ENCODE measurements around the gene ZSCAN31. TPM values are rescaled to one million over a fixed set of nuclear protein-coding genes. Genes with fewer than 3 reads are reported as not detected.

ZSCAN31 gene
- total RNA-seq, 2 experiments from 2014 or later: 0.62 to 0.89 TPM

GRCh38 chr6:28296520-28297060 lies 39.4 kb downstream of the ZSCAN31 start:
- CTCF ChIA-PET: no interaction called here
- intact Hi-C loops (cut with micrococcal nuclease): no loop called here

GRCh38 chr6:28295326-28295725 lies 40.6 kb downstream of the ZSCAN31 start:
- intact Hi-C loops (cut with micrococcal nuclease): no loop called here
- H3K4me3 Mint-ChIP-seq: no peak overlapping the region
- H3K9me3 Mint-ChIP-seq: no peaks in the 10 kb centered on the region
- DNase-seq: no peak
- H3K27me3 Mint-ChIP-seq (ENCODE audit: low read depth): no peaks in the 10 kb centered on the region
- H3K27ac Mint-ChIP-seq: no peak overlapping the region
- peaks cover 4% of the 10 kb centered on the region for H3K36me3 Mint-ChIP-seq (ENCODE audit: low read depth)
- no peaks in the 10 kb centered on the region for H3K4me1 Mint-ChIP-seq (ENCODE audit: low read depth)
- CTCF ChIA-PET: no interaction called here

More at GRCh38 chr6:28296520-28297060, 39.4 kb downstream of the ZSCAN31 start:
- Mint-ChIP-seq H3K4me3 (no peak overlapping the region), H3K27me3 (ENCODE audit: low read depth) (no peaks in the 10 kb centered on the region), H3K27ac (no peak overlapping the region), H3K36me3 (ENCODE audit: low read depth) (peaks cover 4% of the 10 kb centered on the region), H3K4me1 (ENCODE audit: low read depth) (no peaks in the 10 kb centered on the region), H3K9me3 (no peaks in the 10 kb centered on the region)
- DNase-seq: no peak

- Mint-ChIP-seq H3K9me3 (no peaks in the 10 kb centered on the region), H3K4me3 (no peak overlapping the region), H3K27me3 (ENCODE audit: low read depth) (peaks cover 4% of the 10 kb centered on the region), H3K4me1 (ENCODE audit: low read depth) (no peaks in the 10 kb centered on the region), H3K36me3 (ENCODE audit: low read depth) (peaks cover 3% of the 10 kb centered on the region), H3K27ac (no peak overlapping the region)
- CTCF ChIA-PET: interaction anchor here (0.6 to 0.7 kb wide), 2 partner anchors 55 to 64 kb away, joined by 3 to 5 read pairs; no protein-coding TSS in a partner anchor
- DNase-seq: no peak
- intact Hi-C loops (cut with micrococcal nuclease): no loop called here
Observed at GRCh38 chr6:28291573-28291972, 44.4 kb downstream of the ZSCAN31 start.

GRCh38 chr6:28282926-28283325 lies 53.0 kb downstream of the ZSCAN31 start:
- CTCF ChIA-PET: no interaction called here
- peaks cover 10% of the 10 kb centered on the region for H3K4me1 Mint-ChIP-seq (ENCODE audit: low read depth)
- H3K9me3 Mint-ChIP-seq: peaks cover 5% of the 10 kb centered on the region
- peaks cover 28% of the 10 kb centered on the region for H3K27me3 Mint-ChIP-seq (ENCODE audit: low read depth)
- H3K27ac Mint-ChIP-seq: no peak overlapping the region
- H3K4me3 Mint-ChIP-seq: no peak overlapping the region
- intact Hi-C loops (cut with micrococcal nuclease): loop anchor here (5.0 kb wide), 1 partner anchor 114 kb away; the partner anchor contains the start of gene ZSCAN12
- H3K36me3 Mint-ChIP-seq (ENCODE audit: low read depth): peaks cover 7% of the 10 kb centered on the region
- DNase-seq: no peak

- CTCF ChIA-PET: interaction anchor here (0.9 to 1.0 kb wide), 2 partner anchors 21 to 379 kb away, joined by 3 to 4 read pairs; no protein-coding TSS in a partner anchor
- H3K4me3 Mint-ChIP-seq: peak within 1 kb of the TSS; percentile 78
- H3K36me3 Mint-ChIP-seq (ENCODE audit: low read depth): peaks cover 17% of the 10 kb centered on the region
- H3K27ac Mint-ChIP-seq: no peak within 1 kb of the TSS
- peaks cover 26% of the 10 kb centered on the region for H3K27me3 Mint-ChIP-seq (ENCODE audit: low read depth)
- H3K9me3 Mint-ChIP-seq: peaks cover 14% of the 10 kb centered on the region
- peak; percentile 60 for DNase-seq
- intact Hi-C loops (cut with micrococcal nuclease): loop anchor here (5.0 kb wide), 1 partner anchor 116 kb away; the partner anchor contains the start of gene ZSCAN12
- H3K4me1 Mint-ChIP-seq (ENCODE audit: low read depth): peaks cover 10% of the 10 kb centered on the region
Observed at GRCh38 chr6:28281288-28282064, 54.5 kb downstream of the ZSCAN31 start, which contains the start of gene PGBD1. Gene PGBD1, plus strand, starts transcription at chr6:28281572. Its CDS starts 2,242 bp downstream, at chr6:28283814.

GRCh38 chr6:28280595-28281287 lies 55.2 kb downstream of the ZSCAN31 start:
- Mint-ChIP-seq H3K36me3 (ENCODE audit: low read depth) (peaks cover 22% of the 10 kb centered on the region), H3K9me3 (peaks cover 19% of the 10 kb centered on the region), H3K27me3 (ENCODE audit: low read depth) (peaks cover 25% of the 10 kb centered on the region), H3K4me3 (no peak overlapping the region), H3K4me1 (ENCODE audit: low read depth) (peaks cover 10% of the 10 kb centered on the region), H3K27ac (no peak overlapping the region)
- intact Hi-C loops (cut with micrococcal nuclease): loop anchor here (5.0 kb wide), 1 partner anchor 117 kb away; the partner anchor contains the start of gene ZSCAN12
- CTCF ChIA-PET: interaction anchor here (0.9 to 1.0 kb wide), 2 partner anchors 21 to 378 kb away, joined by 3 to 4 read pairs; no protein-coding TSS in a partner anchor
- no peak for DNase-seq

- no peak for DNase-seq
- Mint-ChIP-seq H3K4me1 (ENCODE audit: low read depth) (peaks cover 19% of the 10 kb centered on the region), H3K27me3 (ENCODE audit: low read depth) (peaks cover 15% of the 10 kb centered on the region), H3K36me3 (ENCODE audit: low read depth) (peaks cover 43% of the 10 kb centered on the region), H3K9me3 (peaks cover 19% of the 10 kb centered on the region), H3K27ac (no peak overlapping the region), H3K4me3 (no peak overlapping the region)
- intact Hi-C loops (cut with micrococcal nuclease): no loop called here
- CTCF ChIA-PET: interaction anchor here (1.1 kb wide), 1 partner anchor 79 kb away, joined by 3 read pairs; no protein-coding TSS in a partner anchor
Observed at GRCh38 chr6:28277746-28278145, 58.2 kb downstream of the ZSCAN31 start.

- Mint-ChIP-seq H3K36me3 (ENCODE audit: low read depth) (peaks cover 53% of the 10 kb centered on the region), H3K27me3 (ENCODE audit: low read depth) (no peaks in the 10 kb centered on the region), H3K4me1 (ENCODE audit: low read depth) (peaks cover 22% of the 10 kb centered on the region), H3K9me3 (peaks cover 18% of the 10 kb centered on the region), H3K4me3 (no peak overlapping the region), H3K27ac (no peak overlapping the region)
- DNase-seq: no peak
- CTCF ChIA-PET: no interaction called here
- intact Hi-C loops (cut with micrococcal nuclease): no loop called here
Observed at GRCh38 chr6:28274888-28275287, 61.1 kb downstream of the ZSCAN31 start.

Other genes with a start within 250 kb of the ZSCAN31 start
- 1 to 10 TPM; 2.3 TPM for gene ZSCAN16, start 211.5 kb downstream of the ZSCAN31 start, total RNA-seq
- 10 to 100 TPM; 14.8 to 15.0 TPM for gene ZKSCAN8, start 194.3 kb downstream of the ZSCAN31 start, total RNA-seq
- gene ZSCAN9, start 110.9 kb downstream of the ZSCAN31 start, total RNA-seq: under 1 TPM; 0.74 to 0.88 TPM
- gene ZKSCAN4, start 83.9 kb downstream of the ZSCAN31 start, total RNA-seq: 1 to 10 TPM; 3.5 TPM
- gene NKAPL, start 76.9 kb downstream of the ZSCAN31 start, total RNA-seq: under 1 TPM in 1 of 2 experiments, not detected in 1; 0.12 TPM
- gene ZSCAN26, start 69.0 kb downstream of the ZSCAN31 start, total RNA-seq: 1 to 10 TPM; 2.7 to 3.8 TPM
- gene PGBD1, start 54.6 kb downstream of the ZSCAN31 start, total RNA-seq: under 1 TPM; 0.64 to 0.69 TPM
- gene ZKSCAN3, start 13.8 kb upstream of the ZSCAN31 start, total RNA-seq: 1 to 10 TPM; 1.3 TPM
- 1 to 10 TPM; 4.4 to 4.7 TPM for gene ZSCAN12, start 63.6 kb upstream of the ZSCAN31 start, total RNA-seq
- gene ZSCAN23, start 107.3 kb upstream of the ZSCAN31 start, total RNA-seq: 1 to 10 TPM; 1.7 to 2.0 TPM
- gene GPX6, start 179.6 kb upstream of the ZSCAN31 start, total RNA-seq: not detected
- gene GPX5, start 189.7 kb upstream of the ZSCAN31 start, total RNA-seq: not detected